DND-41 (cell line): ENCODE data around the gene SLC8A3.
"Not testable (repeated sequence)": the region's sequence is repeated elsewhere in the genome, so short reads cannot be mapped to it uniquely, and the experiment has no call there.

Experiments used
- CTCF ChIP-seq: IDR thresholded peaks from 2 replicates; pipeline ENCODE4 v1.5.1; 2012; ENCODE audit warnings: borderline replicate concordance, low read length, moderate library complexity, mild to moderate bottlenecking; ENCODE audit not compliant: poor library complexity, severe bottlenecking; ENCODE audit errors: extremely low read depth
- EZH2 ChIP-seq: IDR thresholded peaks from 3 replicates; pipeline ENCODE4 v1.6.1; 2012; ENCODE audit warnings: borderline replicate concordance, low read depth, mild to moderate bottlenecking, moderate library complexity, low read length, inconsistent platforms; ENCODE audit not compliant: severe bottlenecking

GRCh38 chr14:70231756-70232544, 43.2 kb upstream of the SLC8A3 start:
- TF ChIP-seq CTCF, EZH2: not testable (repeated sequence)
